Caco-2 (cell line): Measurements from ENCODE around the gene STX17. TPM values are rescaled to one million over a fixed set of nuclear protein-coding genes. Genes with fewer than 3 reads are reported as not detected.

Experiments
- BruUV-seq: library from RNA; stranded (reverse); fragments of 400-500 nt; replicated peaks from 2 replicates; lab custom pipeline; 2021; lab: Mats Ljungman, UMichigan
- CTCF ChIA-PET: fragments of 300-600 bp; sonication (Branson Sonifier 250); formaldehyde crosslinking; loops from one replicate; lab custom pipeline; 2022; ENCODE audit warnings: antibody characterized with exemption; lab: Charles Lee
- POLR2A ChIA-PET: fragments of 300-600 bp; sonication (Branson Sonifier 250); formaldehyde crosslinking; loops from one replicate; lab custom pipeline; 2022; ENCODE audit warnings: antibody characterized with exemption; lab: Charles Lee
- DNase-seq, 2 experiments: peaks; one replicate each; pipeline versions ENCODE4 v3.0.0 to v3.0.0-alpha.2; 2020 to 2022
- H3K27me3 ChIP-seq: replicated peaks from 2 replicates; pipeline ENCODE4 v1.6.0; 2011; ENCODE audit warnings: low read length; ENCODE audit not compliant: control insufficient read depth, insufficient read depth
- H3K36me3 ChIP-seq: 2 replicates; pipeline ENCODE4 v1.5.1; 2011; ENCODE audit warnings: low read length; ENCODE audit not compliant: control insufficient read depth, insufficient read depth
- H3K4me1 ChIP-seq: fragments of 250-450 bp; sonication (Bioruptor Pico); 2 replicates; pipeline ENCODE4 v1.5.1; 2020; ENCODE audit warnings: mild to moderate bottlenecking
- H3K4me3 ChIP-seq: 2 replicates; pipeline ENCODE4 v1.5.1; 2011; ENCODE audit warnings: low read depth, mild to moderate bottlenecking, control low read depth, low read length
- H3K9me3 ChIP-seq: fragments of 250-450 bp; sonication (Bioruptor Pico); 2 replicates; pipeline ENCODE4 v1.5.1; 2020; ENCODE audit warnings: mild to moderate bottlenecking, moderate library complexity
- H3K27ac Mint-ChIP-seq: one replicate; pipeline ENCODE4 v1.8.0; 2022; ENCODE audit warnings: mixed read lengths; ENCODE audit not compliant: unreplicated experiment
- H3K27me3 Mint-ChIP-seq: one replicate; pipeline ENCODE4 v1.8.0; 2022; ENCODE audit warnings: mixed read lengths; ENCODE audit not compliant: insufficient read depth, unreplicated experiment
- H3K36me3 Mint-ChIP-seq: one replicate; pipeline ENCODE4 v1.8.0; 2022; ENCODE audit warnings: mild to moderate bottlenecking, mixed read lengths; ENCODE audit not compliant: insufficient read depth, unreplicated experiment
- H3K4me1 Mint-ChIP-seq: one replicate; pipeline ENCODE4 v1.8.0; 2022; ENCODE audit warnings: low read depth, mixed read lengths; ENCODE audit not compliant: unreplicated experiment
- H3K4me3 Mint-ChIP-seq: one replicate; pipeline ENCODE4 v1.8.0; 2022; ENCODE audit warnings: mild to moderate bottlenecking, moderate library complexity, mixed read lengths; ENCODE audit not compliant: unreplicated experiment
- H3K9me3 Mint-ChIP-seq: one replicate; pipeline ENCODE4 v1.8.0; 2022; ENCODE audit warnings: mixed read lengths; ENCODE audit not compliant: unreplicated experiment
- intact Hi-C: fragments of 100-400 bp; cut with micrococcal nuclease; formaldehyde crosslinking; loops from one replicate; pipeline ENCODE4 v1.10.0; 2022; ENCODE audit not compliant: unreplicated experiment
- total RNA-seq: library from RNA; stranded (reverse); gene quantifications from 2 replicates; pipeline ENCODE4 v1.2.3, GENCODE V29; 2022
- TF ChIP-seq, protein P1 (sequence below), 2 experiments: fragments of 200-600 bp in 1 of 2; IDR thresholded peaks; 1 replicate in 1 of 2; 2 replicates in 1 of 2; pipeline versions ENCODE4 v1.5.1 to v1.8.0; 2011 to 2022; ENCODE audit warnings: antibody characterized with exemption in 1 of 2, control low read depth in 1 of 2, inconsistent platforms in 1 of 2, low read depth in 1 of 2, low read length in 1 of 2, mild to moderate bottlenecking in 1 of 2, moderate library complexity in 1 of 2; ENCODE audit not compliant: insufficient read depth in 1 of 2, severe bottlenecking in 1 of 2, unreplicated experiment in 1 of 2

STX17 gene
- total RNA-seq, 1 experiment from 2014 or later: 40.2 TPM

- intact Hi-C loops: no loop called here
- BruUV-seq: no TSS peak
- Histone ChIP-seq H3K4me3 (no peak overlapping the region), H3K36me3 (no peaks in the 10 kb centered on the region), H3K4me1 (no peaks in the 10 kb centered on the region), H3K9me3 (no peaks in the 10 kb centered on the region), H3K27me3 (no peaks in the 10 kb centered on the region)
- ChIA-PET POLR2A (no interaction called here), CTCF (no interaction called here)
- no peaks in the 10 kb centered on the region for H3K27me3 Mint-ChIP-seq
- H3K4me1 Mint-ChIP-seq: no peaks in the 10 kb centered on the region
- no peak for DNase-seq
- H3K36me3 Mint-ChIP-seq: no peaks in the 10 kb centered on the region
- H3K27ac Mint-ChIP-seq: no peak overlapping the region
- no peaks in the 10 kb centered on the region for H3K9me3 Mint-ChIP-seq
- TF ChIP-seq, protein P1, sequence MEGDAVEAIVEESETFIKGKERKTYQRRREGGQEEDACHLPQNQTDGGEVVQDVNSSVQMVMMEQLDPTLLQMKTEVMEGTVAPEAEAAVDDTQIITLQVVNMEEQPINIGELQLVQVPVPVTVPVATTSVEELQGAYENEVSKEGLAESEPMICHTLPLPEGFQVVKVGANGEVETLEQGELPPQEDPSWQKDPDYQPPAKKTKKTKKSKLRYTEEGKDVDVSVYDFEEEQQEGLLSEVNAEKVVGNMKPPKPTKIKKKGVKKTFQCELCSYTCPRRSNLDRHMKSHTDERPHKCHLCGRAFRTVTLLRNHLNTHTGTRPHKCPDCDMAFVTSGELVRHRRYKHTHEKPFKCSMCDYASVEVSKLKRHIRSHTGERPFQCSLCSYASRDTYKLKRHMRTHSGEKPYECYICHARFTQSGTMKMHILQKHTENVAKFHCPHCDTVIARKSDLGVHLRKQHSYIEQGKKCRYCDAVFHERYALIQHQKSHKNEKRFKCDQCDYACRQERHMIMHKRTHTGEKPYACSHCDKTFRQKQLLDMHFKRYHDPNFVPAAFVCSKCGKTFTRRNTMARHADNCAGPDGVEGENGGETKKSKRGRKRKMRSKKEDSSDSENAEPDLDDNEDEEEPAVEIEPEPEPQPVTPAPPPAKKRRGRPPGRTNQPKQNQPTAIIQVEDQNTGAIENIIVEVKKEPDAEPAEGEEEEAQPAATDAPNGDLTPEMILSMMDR (IDR thresholded peaks at IDR 0.05; ENCODE audit: insufficient read depth in 1 of 2, low read depth in 1 of 2, low read length in 1 of 2, severe bottlenecking in 1 of 2, unreplicated experiment in 1 of 2): no peak
- no peak overlapping the region for H3K4me3 Mint-ChIP-seq
These were observed 37.6 kb upstream of the STX17 start for GRCh38 chr9:99868845-99869244.

- H3K36me3 ChIP-seq: no peaks in the 10 kb centered on the region
- ChIA-PET CTCF (no interaction called here), POLR2A (no interaction called here)
- no peaks in the 10 kb centered on the region for H3K27me3 Mint-ChIP-seq
- TF ChIP-seq, protein P1 (IDR thresholded peaks at IDR 0.05; ENCODE audit: insufficient read depth in 1 of 2, low read depth in 1 of 2, low read length in 1 of 2, severe bottlenecking in 1 of 2, unreplicated experiment in 1 of 2): no peak
- BruUV-seq: no TSS peak
- intact Hi-C loops: no loop called here
- no peak overlapping the region for H3K4me3 Mint-ChIP-seq
- no peaks in the 10 kb centered on the region for H3K27me3 ChIP-seq
- H3K36me3 Mint-ChIP-seq: no peaks in the 10 kb centered on the region
- no peak overlapping the region for H3K4me3 ChIP-seq
- H3K9me3 Mint-ChIP-seq: no peaks in the 10 kb centered on the region
- H3K4me1 Mint-ChIP-seq: no peaks in the 10 kb centered on the region
- no peaks in the 10 kb centered on the region for H3K9me3 ChIP-seq
- no peaks in the 10 kb centered on the region for H3K4me1 ChIP-seq
- H3K27ac Mint-ChIP-seq: no peak overlapping the region
- no peak for DNase-seq
These were observed 36.3 kb upstream of the STX17 start for GRCh38 chr9:99870126-99870525.

- Mint-ChIP-seq H3K27ac (no peak overlapping the region), H3K4me3 (no peak overlapping the region), H3K27me3 (no peaks in the 10 kb centered on the region), H3K9me3 (no peaks in the 10 kb centered on the region), H3K4me1 (no peaks in the 10 kb centered on the region), H3K36me3 (no peaks in the 10 kb centered on the region)
- H3K4me3 ChIP-seq: no peak overlapping the region
- TF ChIP-seq, protein P1 (IDR thresholded peaks at IDR 0.05; ENCODE audit: insufficient read depth in 1 of 2, low read depth in 1 of 2, low read length in 1 of 2, severe bottlenecking in 1 of 2, unreplicated experiment in 1 of 2): no peak
- H3K36me3 ChIP-seq: no peaks in the 10 kb centered on the region
- no peak for DNase-seq
- intact Hi-C loops: no loop called here
- BruUV-seq: no TSS peak
- ChIA-PET CTCF (no interaction called here), POLR2A (no interaction called here)
- H3K9me3 ChIP-seq: no peaks in the 10 kb centered on the region
- H3K27me3 ChIP-seq: no peaks in the 10 kb centered on the region
- no peaks in the 10 kb centered on the region for H3K4me1 ChIP-seq
These were observed 32.9 kb upstream of the STX17 start for GRCh38 chr9:99873531-99873930.
